H9 (cell line): ENCODE measurements around the gene SH3BP2. TPM values are rescaled to one million over a fixed set of nuclear protein-coding genes. Genes with fewer than 3 reads are reported as not detected.

ENCODE experiments used
- DNase-seq: peaks from one replicate; pipeline ENCODE4 v3.0.0-alpha.2; 2017
- H2AFZ ChIP-seq: one replicate; pipeline ENCODE4 v1.6.1; 2013; ENCODE audit warnings: mild to moderate bottlenecking, low read length, control low read depth, moderate library complexity
- H2AK5ac ChIP-seq: 2 replicates; pipeline ENCODE4 v1.6.1; 2013; ENCODE audit warnings: low read length, control low read depth, mixed read lengths; ENCODE audit not compliant: insufficient read length
- H2BK120ac ChIP-seq: one replicate; pipeline ENCODE4 v1.6.1; 2013; ENCODE audit warnings: low read depth, mild to moderate bottlenecking, low read length, control low read depth, inconsistent platforms; ENCODE audit not compliant: poor library complexity, severe bottlenecking
- H2BK12ac ChIP-seq: 2 replicates; pipeline ENCODE4 v1.6.1; 2013; ENCODE audit warnings: low read length, control low read depth, mixed read lengths, low read depth; ENCODE audit not compliant: insufficient read length
- H2BK15ac ChIP-seq: 2 replicates; pipeline ENCODE4 v1.6.1; 2013; ENCODE audit warnings: low read depth, low read length, control low read depth
- H2BK20ac ChIP-seq: one replicate; pipeline ENCODE4 v1.6.1; 2013; ENCODE audit warnings: low read depth, mild to moderate bottlenecking, low read length, control low read depth, inconsistent platforms; ENCODE audit not compliant: poor library complexity, severe bottlenecking
- H2BK5ac ChIP-seq: 2 replicates; pipeline ENCODE4 v1.6.1; 2013; ENCODE audit warnings: low read length, control low read depth, mixed read lengths; ENCODE audit not compliant: insufficient read length
- H3K14ac ChIP-seq: 2 replicates; pipeline ENCODE4 v1.6.1; 2013; ENCODE audit warnings: low read length, control low read depth; ENCODE audit not compliant: insufficient read depth
- H3K18ac ChIP-seq: 2 replicates; pipeline ENCODE4 v1.6.1; 2013; ENCODE audit warnings: low read depth, mild to moderate bottlenecking, mixed read lengths, low read length, control low read depth; ENCODE audit not compliant: insufficient read length
- H3K23ac ChIP-seq: 2 replicates; pipeline ENCODE4 v1.6.1; 2013; ENCODE audit warnings: low read length, control low read depth, mixed read lengths, low read depth; ENCODE audit not compliant: insufficient read length
- H3K23me2 ChIP-seq: 2 replicates; pipeline ENCODE4 v1.6.1; 2013; ENCODE audit warnings: low read depth, mild to moderate bottlenecking, mixed read lengths, low read length, control low read depth; ENCODE audit not compliant: insufficient read length, poor library complexity, severe bottlenecking
- H3K27ac ChIP-seq: 2 replicates; pipeline ENCODE4 v1.5.1; 2013; ENCODE audit warnings: low read length, control low read depth, mixed read lengths, low read depth; ENCODE audit not compliant: insufficient read length
- H3K27me3 ChIP-seq: 2 replicates; pipeline ENCODE4 v1.6.1; 2013; ENCODE audit warnings: low read length, control low read depth, inconsistent platforms; ENCODE audit not compliant: insufficient read depth
- H3K4ac ChIP-seq: 2 replicates; pipeline ENCODE4 v1.6.1; 2013; ENCODE audit warnings: low read depth, mild to moderate bottlenecking, control low read depth, inconsistent platforms, low read length, moderate library complexity
- H3K4me1 ChIP-seq: 2 replicates; pipeline ENCODE4 v1.6.1; 2013; ENCODE audit warnings: low read length, control low read depth, inconsistent platforms; ENCODE audit not compliant: insufficient read depth
- H3K4me2 ChIP-seq: 2 replicates; pipeline ENCODE4 v1.6.1; 2013; ENCODE audit warnings: low read length, control low read depth, mixed read lengths; ENCODE audit not compliant: insufficient read length, insufficient read depth
- H3K56ac ChIP-seq: 2 replicates; pipeline ENCODE4 v1.6.1; 2013; ENCODE audit warnings: low read depth, mild to moderate bottlenecking, mixed read lengths, low read length, control low read depth; ENCODE audit not compliant: insufficient read length
- H3K79me1 ChIP-seq: 2 replicates; pipeline ENCODE4 v1.6.1; 2013; ENCODE audit warnings: low read depth, mild to moderate bottlenecking, moderate library complexity, low read length, control low read depth, inconsistent platforms; ENCODE audit not compliant: insufficient read depth, poor library complexity, severe bottlenecking
- H3K79me2 ChIP-seq: 2 replicates; pipeline ENCODE4 v1.6.1; 2013; ENCODE audit warnings: low read length, control low read depth, inconsistent platforms; ENCODE audit not compliant: insufficient read depth
- H3K9ac ChIP-seq: 2 replicates; pipeline ENCODE4 v1.6.1; 2013; ENCODE audit warnings: low read length, control low read depth, mixed read lengths; ENCODE audit not compliant: insufficient read length; ENCODE audit errors: extremely low read depth
- H3K9me3 ChIP-seq: one replicate; pipeline ENCODE4 v1.6.1; 2013; ENCODE audit warnings: low read depth, low read length, inconsistent platforms; ENCODE audit not compliant: control insufficient read depth
- H3T11ph ChIP-seq: one replicate; pipeline ENCODE4 v1.6.1; 2013; ENCODE audit warnings: mild to moderate bottlenecking, low read length, control low read depth, inconsistent platforms
- H4K20me1 ChIP-seq: one replicate; pipeline ENCODE4 v1.6.1; 2013; ENCODE audit not compliant: control insufficient read depth, insufficient read length, insufficient read depth
- H4K5ac ChIP-seq: 2 replicates; pipeline ENCODE4 v1.6.1; 2013; ENCODE audit warnings: low read depth, mild to moderate bottlenecking, mixed read lengths, low read length, control low read depth; ENCODE audit not compliant: insufficient read length
- H4K8ac ChIP-seq: replicated peaks from 2 replicates; pipeline ENCODE4 v1.6.1; 2013; ENCODE audit warnings: low read length, control low read depth, mixed read lengths, low read depth; ENCODE audit not compliant: insufficient read length
- H4K91ac ChIP-seq: 2 replicates; pipeline ENCODE4 v1.6.1; 2013; ENCODE audit warnings: low read depth, mild to moderate bottlenecking, moderate library complexity, mixed read lengths, low read length, control low read depth; ENCODE audit not compliant: insufficient read length
- H3K27ac Mint-ChIP-seq, 3 experiments: 2 replicates in 2 of 3; 3 replicates in 1 of 3; pipeline ENCODE4 v1.8.0; 2020 to 2021; ENCODE audit warnings: mixed read lengths in 3 of 3, mild to moderate bottlenecking in 1 of 3, moderate library complexity in 1 of 3
- H3K27me3 Mint-ChIP-seq: 2 replicates; pipeline ENCODE4 v1.8.0; 2021; ENCODE audit warnings: low read depth, mild to moderate bottlenecking, moderate library complexity, mixed read lengths
- H3K36me3 Mint-ChIP-seq, 3 experiments: 2 replicates in 2 of 3; 3 replicates in 1 of 3; pipeline ENCODE4 v1.8.0; 2020 to 2021; ENCODE audit warnings: low read depth in 3 of 3, mixed read lengths in 3 of 3; ENCODE audit not compliant: insufficient read depth in 1 of 3
- H3K4me1 Mint-ChIP-seq, 2 experiments: 2 replicates each; pipeline ENCODE4 v1.8.0; 2020; ENCODE audit warnings: mixed read lengths in 2 of 2
- H3K4me3 Mint-ChIP-seq, 2 experiments: 2 replicates in 1 of 2; 3 replicates in 1 of 2; pipeline ENCODE4 v1.8.0; 2020 to 2021; ENCODE audit warnings: mild to moderate bottlenecking in 2 of 2, mixed read lengths in 2 of 2, moderate library complexity in 1 of 2
- H3K9me3 Mint-ChIP-seq, 2 experiments: 2 replicates in 1 of 2; 3 replicates in 1 of 2; pipeline ENCODE4 v1.8.0; 2020; ENCODE audit warnings: mild to moderate bottlenecking in 2 of 2, mixed read lengths in 2 of 2, moderate library complexity in 1 of 2
- WGBS: extraction: QIAGEN DNeasy Blood & Tissue Kit; methylation state at CpG from one replicate; pipeline ENCODE4 v1.1.7; 2013; ENCODE audit warnings: missing lambda C conversion rate, low lambda C conversion rate, mixed read lengths; ENCODE audit not compliant: insufficient read length; ENCODE audit errors: extremely low coverage; 5-methylcytosine and 5-hydroxymethylcytosine counted together
- total RNA-seq: library from RNA; stranded (reverse); gene quantifications from 2 replicates; pipeline ENCODE4 v1.2.1, GENCODE V29; 2021
- TF ChIP-seq, protein P1 (sequence below): fragments of 200-600 bp; sonication (generic); conservative IDR thresholded peaks from 3 replicates; pipeline ENCODE4 v1.8.0; 2021; ENCODE audit warnings: antibody characterized with exemption, mild to moderate bottlenecking

Gene SH3BP2
- total RNA-seq, 1 experiment from 2014 or later: 37.6 TPM

DNA sequence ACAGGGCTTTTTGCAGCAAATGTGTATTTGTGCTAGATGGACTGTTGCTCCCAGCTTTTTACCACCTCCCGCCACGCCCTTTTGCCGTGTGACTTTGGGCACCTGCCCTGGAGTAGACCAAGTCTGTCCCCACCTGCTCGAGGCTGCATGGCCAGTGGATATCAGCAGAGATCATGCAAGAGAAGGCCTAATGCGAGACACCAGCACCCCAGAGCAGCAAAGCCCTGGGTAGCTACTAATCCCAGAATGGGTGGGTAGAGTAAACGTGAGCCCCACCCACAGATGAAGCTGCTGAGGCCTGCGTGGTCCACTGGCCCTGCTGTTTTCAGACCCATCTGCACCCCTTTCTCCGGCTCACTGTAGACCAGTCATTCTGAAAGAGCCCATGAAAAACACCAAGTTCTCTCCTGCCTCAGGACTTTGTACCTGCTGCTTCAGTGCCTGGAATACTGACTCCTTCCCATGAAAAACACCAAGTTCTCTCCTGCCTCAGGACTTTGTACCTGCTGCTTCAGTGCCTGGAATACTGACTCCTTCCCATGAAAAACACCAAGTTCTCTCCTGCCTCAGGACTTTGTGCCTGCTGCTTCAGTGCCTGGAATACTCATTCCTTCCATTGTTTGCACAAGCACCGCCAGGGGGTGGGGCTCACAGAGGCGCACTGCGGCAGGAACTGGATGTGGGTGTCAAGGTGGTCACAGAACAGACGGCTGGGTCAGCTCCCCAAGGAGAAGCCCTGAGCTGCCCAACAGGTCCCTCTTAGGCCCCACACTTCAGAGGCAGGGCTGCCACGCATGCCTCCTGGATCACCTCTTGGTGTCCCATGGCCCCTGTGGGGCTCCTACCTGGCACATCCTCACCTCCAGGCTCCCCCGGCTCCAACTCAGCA is 31.6 kb upstream of the SH3BP2 start:
- Histone ChIP-seq H3K4me1 (no peaks in the 10 kb centered on the region), H3K9me3 (no peaks in the 10 kb centered on the region), H3K23me2 (no peaks in the 10 kb centered on the region), H4K91ac (no peak overlapping the region), H3K14ac (no peak overlapping the region), H3T11ph (no peak overlapping the region), H4K20me1 (no peaks in the 10 kb centered on the region), H3K4ac (no peak overlapping the region), H4K5ac (no peak overlapping the region), H3K27me3 (no peaks in the 10 kb centered on the region), H2BK5ac (no peak overlapping the region), H3K23ac (no peak overlapping the region), H2BK20ac (no peak overlapping the region), H2AK5ac (no peak overlapping the region), H2BK120ac (no peak overlapping the region), H2AFZ (no peak overlapping the region), H3K4me2 (no peak overlapping the region), H3K27ac (no peak overlapping the region), H3K79me2 (no peaks in the 10 kb centered on the region), H2BK12ac (no peak overlapping the region), H3K18ac (no peak overlapping the region), H3K9ac (no peak overlapping the region), H2BK15ac (no peak overlapping the region), H4K8ac (no peak overlapping the region), H3K79me1 (no peaks in the 10 kb centered on the region), H3K56ac (no peak overlapping the region)
- WGBS: no CpG with 5 or more reads among the region's 14 CpGs
- Mint-ChIP-seq H3K4me1 (peaks cover 17 to 27% of the 10 kb centered on the region in 2 experiments), H3K36me3 (peaks cover 0 to 6% (median 3%) of the 10 kb centered on the region in 3 experiments; a peak in 4 of 7 replicates), H3K4me3 (no peak overlapping the region), H3K27me3 (peaks cover 2% of the 10 kb centered on the region), H3K27ac (no peak overlapping the region), H3K9me3 (peaks cover 6 to 12% of the 10 kb centered on the region in 2 experiments; a peak in 3 of 5 replicates)
- peak; percentile 64 for DNase-seq
- TF ChIP-seq, protein P1, sequence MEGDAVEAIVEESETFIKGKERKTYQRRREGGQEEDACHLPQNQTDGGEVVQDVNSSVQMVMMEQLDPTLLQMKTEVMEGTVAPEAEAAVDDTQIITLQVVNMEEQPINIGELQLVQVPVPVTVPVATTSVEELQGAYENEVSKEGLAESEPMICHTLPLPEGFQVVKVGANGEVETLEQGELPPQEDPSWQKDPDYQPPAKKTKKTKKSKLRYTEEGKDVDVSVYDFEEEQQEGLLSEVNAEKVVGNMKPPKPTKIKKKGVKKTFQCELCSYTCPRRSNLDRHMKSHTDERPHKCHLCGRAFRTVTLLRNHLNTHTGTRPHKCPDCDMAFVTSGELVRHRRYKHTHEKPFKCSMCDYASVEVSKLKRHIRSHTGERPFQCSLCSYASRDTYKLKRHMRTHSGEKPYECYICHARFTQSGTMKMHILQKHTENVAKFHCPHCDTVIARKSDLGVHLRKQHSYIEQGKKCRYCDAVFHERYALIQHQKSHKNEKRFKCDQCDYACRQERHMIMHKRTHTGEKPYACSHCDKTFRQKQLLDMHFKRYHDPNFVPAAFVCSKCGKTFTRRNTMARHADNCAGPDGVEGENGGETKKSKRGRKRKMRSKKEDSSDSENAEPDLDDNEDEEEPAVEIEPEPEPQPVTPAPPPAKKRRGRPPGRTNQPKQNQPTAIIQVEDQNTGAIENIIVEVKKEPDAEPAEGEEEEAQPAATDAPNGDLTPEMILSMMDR: peak; percentile 38; the same call in 1 of the 3 replicates
